Measurements from ENCODE around the gene TXNDC12.
"Not testable (repeated sequence)": the region's sequence is repeated elsewhere in the genome, so short reads cannot be mapped to it uniquely, and the experiment has no call there.

DNA sequence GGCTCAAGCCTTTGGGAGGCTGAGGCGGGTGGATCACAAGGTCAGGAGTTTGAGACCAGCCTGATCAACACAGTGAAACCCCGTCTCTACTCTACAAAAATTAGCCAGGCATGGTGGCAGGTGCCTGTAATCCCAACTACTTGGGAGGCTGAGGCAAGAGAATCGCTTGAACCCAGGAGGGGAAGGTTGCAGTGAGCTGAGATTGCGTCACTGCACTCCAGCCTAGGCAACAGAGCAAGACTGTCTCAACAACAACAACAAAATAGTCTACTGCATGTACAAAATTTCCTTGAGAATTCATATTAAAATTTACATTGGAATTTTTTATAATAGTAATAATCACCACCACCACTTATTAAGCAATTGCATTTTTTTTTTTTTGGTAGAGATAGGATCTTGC, 5.7 kb downstream of the TXNDC12 start:
- TF ChIP-seq, protein P1, sequence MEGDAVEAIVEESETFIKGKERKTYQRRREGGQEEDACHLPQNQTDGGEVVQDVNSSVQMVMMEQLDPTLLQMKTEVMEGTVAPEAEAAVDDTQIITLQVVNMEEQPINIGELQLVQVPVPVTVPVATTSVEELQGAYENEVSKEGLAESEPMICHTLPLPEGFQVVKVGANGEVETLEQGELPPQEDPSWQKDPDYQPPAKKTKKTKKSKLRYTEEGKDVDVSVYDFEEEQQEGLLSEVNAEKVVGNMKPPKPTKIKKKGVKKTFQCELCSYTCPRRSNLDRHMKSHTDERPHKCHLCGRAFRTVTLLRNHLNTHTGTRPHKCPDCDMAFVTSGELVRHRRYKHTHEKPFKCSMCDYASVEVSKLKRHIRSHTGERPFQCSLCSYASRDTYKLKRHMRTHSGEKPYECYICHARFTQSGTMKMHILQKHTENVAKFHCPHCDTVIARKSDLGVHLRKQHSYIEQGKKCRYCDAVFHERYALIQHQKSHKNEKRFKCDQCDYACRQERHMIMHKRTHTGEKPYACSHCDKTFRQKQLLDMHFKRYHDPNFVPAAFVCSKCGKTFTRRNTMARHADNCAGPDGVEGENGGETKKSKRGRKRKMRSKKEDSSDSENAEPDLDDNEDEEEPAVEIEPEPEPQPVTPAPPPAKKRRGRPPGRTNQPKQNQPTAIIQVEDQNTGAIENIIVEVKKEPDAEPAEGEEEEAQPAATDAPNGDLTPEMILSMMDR (IDR thresholded peaks at IDR 0.05) = not testable (repeated sequence)
- not testable (repeated sequence) for TF ChIP-seq POLR2A, POLR2AphosphoS5, EP300 (IDR thresholded peaks at IDR 0.05)

All from sigmoid colon (tissue), 4 donors.